ENCODE results near the gene SBF1.

SBF1 gene

DNA sequence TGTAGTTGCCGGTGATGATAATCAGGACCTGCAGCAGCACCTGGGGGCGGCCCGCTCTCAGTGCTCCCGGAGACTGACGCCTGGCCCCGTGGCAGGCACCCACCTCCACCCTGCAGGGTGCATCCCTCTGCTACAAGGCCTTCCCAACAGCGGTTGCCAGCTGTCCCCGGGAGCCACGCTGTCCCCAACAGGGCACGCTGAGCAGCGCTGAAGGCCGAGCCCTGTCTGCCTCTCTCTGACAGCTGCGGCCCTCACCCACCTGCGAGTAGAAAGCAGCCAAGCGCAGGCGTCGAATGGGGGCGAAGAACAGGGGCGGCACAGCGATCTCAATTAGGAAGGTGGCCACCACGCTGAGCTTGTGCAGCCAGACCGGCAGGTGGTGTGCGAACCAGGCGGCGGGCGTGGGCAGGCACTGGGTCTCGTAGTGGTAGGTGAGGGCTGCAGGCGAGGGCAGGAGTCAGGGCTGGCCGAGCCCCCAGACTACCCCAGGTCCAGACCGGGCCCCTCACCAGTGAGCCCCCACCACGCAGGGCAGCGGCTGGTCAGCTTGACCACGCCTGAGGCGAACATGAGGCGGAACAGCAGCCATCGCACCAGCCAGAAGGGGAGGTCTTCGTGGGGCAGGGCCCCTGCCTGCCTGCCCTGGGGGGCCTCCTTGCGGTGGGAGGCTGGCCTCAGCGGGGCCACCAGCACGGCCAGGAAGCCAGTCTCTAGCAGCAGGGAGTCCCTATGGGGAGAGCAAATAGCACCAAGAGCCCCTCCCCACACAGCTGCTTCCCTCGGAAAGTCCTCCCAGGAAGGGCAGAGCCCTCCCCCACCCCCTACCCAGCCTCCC lies 31.2 kb upstream of the SBF1 start:
- DNase-seq (ENCODE audit: low read depth): no peak

DNA sequence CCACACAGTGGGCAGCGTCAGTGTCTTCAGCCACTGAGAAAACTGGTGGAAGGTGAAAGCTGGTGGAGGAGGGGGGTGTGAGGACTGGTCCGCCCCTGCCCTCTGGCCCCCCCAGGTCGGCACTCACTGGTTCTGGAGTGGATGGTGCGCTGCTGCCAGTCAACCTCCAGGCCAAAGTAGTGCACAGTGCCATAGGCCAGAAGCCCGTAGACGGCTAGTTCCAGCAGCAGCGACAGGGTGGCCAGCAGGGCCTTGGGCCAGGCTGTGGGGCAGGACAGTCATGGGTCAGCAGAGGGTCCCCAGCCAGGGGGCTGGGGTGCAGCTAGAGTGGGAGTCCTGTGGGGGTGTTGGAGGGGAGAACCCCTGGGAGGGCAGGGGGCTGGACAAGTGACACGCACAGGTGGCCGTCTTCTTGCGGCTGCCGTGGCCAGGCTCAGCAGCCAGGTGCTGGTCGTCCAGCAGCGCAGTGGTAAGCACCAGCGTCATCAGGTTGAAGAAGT lies 30.5 kb upstream of the SBF1 start:
- no peak for DNase-seq (ENCODE audit: low read depth)

DNA sequence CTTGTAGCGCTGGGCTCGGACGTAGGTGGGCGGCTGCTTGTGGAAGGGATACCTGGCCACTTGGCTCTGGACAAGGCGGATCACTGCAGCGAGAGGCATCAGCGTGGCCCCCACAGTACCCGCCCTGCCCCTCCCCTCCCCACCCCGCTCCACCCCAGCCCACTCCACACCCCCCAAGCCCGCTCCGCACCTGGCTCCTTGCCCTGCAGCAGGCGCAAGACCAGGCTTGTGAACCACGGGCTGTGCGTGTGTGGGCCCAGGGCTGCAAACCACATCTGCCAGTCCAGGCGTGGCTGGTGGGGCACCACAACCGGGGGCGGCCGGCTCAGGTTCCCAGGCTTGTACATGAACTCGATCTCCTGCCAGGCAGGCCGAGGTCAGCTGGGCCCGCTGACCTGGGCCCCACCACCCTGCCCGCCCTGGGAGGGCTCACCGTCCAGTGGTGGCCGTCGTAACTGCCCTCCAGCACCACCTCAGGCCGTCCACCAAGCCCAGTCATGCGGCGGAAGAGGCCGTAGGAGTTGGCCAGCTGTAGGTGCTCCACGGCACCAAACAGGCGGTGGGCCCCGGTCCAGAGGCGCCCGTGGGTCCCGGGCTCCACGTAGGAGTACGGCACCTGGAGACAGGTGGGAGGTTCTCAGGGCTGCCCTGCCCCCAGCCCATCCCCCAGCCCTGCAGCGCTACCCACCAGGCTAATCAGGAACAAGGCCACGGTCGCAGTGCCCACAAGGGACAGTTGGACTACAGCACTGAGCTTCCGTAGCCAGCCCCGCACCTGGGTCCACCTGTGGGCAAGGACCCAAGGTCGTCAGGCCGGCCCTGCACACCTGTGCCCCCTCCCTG lies 29.8 kb upstream of the SBF1 start:
- no peak for DNase-seq (ENCODE audit: low read depth)

DNA sequence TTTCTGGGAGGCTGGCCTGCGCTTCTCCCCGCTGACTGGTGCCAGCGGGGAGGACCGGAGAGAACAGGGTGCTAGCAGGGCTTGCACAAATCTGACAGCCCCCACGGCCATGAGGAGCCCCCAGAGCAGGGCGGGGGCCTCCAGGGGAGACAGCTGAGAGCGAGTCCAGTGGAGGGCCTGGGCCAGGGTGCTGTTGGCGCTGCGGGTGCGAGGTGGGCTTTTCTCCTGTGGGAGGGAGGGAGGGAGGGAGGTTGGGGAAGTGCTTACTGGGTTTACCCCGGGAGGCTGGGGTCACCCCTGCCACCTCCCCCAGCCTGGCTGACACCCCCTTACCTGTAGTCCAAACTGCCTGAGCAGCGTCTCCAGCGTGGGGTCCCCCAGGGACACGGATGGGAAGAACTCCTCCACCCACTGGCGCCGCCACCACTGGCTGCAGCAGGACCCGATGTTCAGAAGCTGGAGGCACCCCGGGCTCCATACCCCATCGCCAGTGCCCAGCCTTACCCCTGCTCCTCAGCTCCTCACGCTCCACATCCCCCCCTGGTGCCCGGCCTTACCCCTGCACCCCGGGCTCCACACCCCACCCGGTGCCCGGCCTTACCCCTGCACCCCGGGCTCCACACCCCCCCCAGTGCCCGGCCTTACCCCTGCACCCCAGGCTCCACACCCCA lies 28.8 kb upstream of the SBF1 start:
- no peak for DNase-seq (ENCODE audit: low read depth)

DNA sequence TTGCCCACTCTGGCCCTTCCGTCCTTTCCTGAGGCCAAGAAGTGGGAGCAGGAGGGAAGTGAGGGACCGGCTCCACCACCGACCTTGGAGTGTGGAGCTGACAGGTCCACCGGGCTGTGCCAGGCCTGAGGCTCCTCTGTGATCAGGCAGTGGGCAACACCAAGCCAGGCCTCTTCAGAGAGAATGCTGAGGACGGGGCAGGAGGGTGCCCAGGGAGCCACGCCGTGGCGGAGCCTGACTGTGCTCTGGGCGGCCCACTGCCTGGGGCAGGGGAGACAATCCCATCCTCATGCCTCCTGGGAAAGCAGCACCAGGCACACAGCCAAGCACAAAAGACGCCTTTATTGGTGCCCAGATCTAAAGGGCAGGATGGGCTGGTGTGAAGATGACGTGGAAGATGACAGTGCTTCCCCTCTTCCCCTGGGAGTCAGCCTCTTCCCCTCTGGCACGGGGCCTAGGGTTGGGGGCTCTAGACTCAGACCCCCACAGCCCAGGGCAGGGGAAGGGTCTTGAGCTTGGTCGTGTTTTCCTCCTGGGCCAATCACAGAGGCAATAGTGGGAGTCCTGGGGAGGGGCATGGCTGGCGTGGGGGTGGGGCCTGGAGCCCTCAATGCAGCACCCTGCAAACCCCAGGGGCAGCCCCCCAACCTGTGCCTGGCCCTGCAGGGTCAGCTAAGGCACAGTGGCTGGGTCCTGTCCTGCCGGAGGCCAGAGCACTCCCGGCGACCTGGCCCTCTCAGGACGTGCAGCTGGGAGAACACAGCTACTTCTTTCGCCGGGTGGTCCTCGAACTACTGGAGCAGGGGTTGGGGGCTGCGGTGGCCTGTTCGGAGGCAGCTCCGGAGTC lies 28.0 kb upstream of the SBF1 start:
- no peak for DNase-seq (ENCODE audit: low read depth)

DNA sequence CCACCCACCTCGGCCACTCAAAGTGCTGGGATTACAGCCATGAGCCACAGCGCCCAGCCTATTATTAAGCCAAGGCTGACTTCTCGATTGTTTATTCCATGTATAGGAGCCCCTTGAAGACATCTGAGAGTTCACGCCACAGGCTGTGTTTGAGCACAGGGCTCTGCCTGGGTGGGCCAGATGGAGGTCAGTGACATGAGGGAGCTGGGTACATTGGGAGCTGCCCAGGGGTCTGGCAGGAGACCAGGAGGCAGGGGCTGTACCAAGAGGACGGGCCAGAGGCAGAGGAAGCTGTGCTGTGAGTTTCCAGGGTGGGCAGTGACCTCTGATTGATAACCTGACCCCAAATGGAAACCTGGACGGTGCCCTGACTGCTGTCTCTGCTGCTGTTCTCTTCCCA lies 27.3 kb upstream of the SBF1 start:
- DNase-seq (ENCODE audit: low read depth): no peak

DNA sequence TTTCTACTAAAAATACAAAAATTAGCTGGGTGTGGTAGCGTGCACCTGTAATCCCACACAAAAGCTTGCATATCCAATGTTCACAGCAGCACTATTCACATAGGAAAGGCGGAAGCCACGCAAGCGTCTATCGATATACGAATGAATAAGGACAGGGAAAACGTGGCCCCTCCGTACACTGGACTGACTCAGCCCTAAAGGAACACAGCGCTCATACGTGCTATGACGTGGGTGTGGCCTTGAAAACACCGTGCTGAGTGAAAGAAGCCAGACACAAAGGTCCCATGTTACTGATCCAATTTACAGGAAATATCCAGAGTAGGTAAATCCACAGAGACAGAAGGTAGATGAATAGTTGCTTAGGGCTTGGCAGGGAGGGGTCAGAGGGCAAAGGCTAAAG lies 25.6 kb upstream of the SBF1 start:
- no peak for DNase-seq (ENCODE audit: low read depth)

DNA sequence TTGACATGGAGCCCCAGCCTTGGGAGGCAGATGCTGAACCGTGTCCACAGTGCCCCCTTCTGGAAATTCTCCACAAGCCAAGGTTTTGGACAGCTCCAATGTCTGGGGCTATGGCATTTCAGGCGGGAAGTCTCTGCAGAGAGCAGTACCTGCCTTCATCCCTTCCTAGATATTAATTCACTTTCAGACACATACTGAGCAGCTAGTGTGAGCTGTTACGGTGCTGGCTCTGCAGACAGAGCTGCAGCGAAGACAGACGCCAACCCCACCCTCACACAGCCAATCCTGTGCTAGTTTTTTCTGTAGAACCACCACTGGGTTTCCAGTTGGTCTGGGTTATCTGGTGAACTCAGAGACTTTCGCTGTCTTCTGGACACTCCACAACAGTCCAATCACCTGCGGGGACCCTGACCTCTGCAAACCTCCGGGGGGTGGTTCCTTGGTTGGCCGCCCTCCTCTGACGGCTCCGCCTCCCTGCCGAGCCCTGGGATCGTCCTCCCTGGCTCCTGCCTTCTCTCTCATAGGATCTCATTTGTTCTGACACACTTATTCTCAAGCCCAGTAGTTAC lies 23.6 kb upstream of the SBF1 start:
- peak; percentile 66 for DNase-seq (ENCODE audit: low read depth)

DNA sequence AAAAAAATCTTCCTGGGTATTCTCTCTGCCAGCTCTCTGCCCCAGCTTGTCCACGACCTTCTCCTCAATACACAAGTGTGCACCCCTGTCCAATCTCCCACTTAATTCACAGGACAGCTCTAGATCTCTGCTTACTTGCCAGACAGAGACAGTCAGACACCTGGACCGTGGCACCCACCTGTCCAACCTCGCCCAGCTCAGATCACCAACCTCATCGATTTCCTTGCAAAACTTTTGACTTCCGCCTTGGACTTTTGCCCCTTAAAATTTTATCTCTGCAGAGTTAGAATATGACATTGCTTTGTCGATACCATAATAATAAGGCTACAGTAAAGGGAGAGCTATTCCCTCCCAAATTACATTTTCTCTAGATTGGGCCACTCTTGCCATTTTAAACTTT lies 22.3 kb upstream of the SBF1 start:
- DNase-seq (ENCODE audit: low read depth): no peak

DNA sequence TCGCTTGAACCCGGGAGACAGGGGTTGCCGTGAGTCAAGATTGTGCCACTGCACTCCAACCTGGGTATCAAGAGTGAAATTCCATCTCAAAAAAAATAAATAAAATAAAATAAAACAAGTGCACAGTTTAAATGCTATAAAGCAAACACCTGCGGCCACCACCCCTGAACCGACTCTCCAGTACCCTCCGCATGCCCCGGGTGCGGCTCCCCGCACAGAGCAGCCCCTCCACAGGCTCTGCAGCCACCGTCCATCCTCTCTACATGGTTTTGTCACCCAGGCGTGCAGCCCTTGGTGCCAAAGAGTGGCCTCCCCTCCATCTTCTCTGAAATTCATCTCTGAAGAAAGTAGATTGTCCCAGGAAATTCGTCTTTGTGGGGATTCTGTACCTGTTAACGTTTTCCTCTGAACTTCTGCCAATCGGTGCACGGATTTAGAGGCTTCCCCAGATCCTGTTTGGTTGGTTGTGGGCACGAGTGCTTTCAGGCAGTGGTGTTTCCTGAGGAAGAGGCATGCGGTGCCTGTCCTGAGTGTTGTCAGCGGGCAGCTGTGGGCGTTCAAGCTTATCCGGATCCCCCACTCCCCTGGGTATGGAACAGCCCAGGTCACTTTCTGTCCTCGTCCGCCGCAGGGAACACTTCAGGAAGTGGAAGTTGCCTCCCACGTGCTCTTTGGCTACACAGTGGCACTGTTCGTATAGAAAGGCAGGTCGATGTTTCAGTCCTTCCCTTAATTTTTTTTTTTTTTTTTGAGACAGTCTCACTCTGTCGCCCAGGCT lies 15.9 kb upstream of the SBF1 start:
- no peak for DNase-seq (ENCODE audit: low read depth)

DNA sequence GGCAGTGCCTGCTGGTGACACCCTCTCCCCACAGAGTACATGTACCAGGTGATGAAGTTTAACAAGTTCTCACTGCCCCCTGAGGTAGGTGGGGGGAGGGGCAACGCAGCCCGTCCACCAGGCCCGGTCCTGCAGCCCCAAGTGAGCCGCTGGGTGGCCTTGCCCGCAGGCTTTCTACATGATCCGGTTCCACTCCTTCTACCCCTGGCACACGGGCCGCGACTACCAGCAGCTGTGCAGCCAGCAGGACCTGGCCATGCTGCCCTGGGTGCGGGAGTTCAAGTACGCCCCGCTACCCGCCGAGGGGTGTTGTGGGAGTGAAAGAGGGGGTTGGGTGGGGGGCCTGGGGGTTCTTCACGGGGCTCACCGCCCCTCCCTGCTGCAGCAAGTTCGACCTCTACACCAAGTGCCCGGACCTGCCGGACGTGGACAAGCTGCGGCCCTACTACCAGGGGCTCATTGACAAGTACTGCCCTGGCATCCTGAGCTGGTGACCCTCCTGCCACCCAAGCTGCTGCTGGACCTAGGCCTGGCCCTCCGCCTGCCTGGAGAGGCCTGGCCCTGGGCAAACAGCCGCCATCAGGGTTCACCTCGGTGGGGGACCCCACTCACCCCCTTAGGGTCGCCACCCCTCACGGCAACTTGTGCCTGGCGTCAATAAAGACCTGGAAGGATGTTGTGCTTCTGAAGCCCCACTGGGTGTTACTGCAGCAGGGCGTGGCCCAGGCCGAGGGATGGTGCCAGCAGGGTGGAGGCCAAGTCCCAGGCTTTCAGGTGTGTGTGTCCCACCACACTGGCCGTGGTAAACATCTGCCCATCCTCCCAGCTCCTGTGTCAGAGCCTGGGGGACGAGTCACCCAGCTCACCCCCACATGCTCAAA lies 14.8 kb upstream of the SBF1 start:
- no peak for DNase-seq (ENCODE audit: low read depth)

DNA sequence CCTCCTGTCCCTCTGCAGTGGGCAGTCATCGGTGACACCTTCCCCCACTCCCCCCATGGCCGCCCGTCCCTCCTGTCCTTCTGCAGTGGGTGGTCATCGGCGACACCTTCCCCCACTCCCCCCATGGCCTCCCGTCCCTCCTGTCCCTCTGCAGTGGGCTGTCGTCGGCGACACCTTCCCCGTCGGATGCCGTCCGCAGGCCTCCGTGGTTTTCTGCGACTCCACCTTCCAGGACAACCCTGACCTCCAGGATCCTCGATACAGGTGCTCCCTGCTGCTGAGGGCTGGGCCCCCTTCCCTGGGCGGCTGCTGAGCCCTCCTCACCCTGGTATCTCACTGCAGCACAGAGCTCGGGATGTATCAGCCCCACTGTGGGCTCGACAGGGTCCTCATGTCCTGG lies 14.1 kb upstream of the SBF1 start:
- DNase-seq (ENCODE audit: low read depth): no peak

DNA sequence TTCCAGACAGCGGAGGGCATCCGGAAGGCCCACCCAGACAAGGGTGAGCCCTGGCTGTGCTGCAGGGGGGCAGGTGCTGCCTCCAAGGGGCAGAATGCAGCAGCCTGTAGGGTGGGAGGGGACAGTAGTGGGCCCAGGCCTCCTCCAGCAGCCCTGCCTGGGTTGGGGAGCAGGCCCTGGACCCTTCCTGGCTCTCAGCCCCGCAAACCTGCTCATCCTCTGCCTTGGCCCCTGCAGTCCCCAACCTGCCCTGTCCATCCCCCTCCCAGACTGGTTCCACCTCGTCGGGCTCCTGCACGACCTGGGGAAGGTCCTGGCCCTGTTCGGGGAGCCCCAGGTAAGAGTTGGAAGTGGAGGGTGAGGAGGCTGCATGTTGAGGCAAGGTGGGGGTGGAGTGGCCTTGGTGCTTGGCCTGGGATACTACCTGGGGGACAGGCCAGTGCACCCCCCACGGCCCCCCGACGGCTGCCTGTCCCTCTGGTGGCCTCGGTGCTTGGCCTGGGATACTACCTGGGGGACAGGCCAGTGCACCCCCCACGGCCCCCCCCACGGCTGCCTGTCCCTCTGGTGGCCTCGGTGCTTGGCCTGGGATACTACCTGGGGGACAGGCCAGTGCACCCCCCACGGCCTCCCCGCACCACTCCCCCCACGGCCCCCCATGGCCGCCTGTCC lies 13.3 kb upstream of the SBF1 start:
- DNase-seq (ENCODE audit: low read depth): no peak

DNA sequence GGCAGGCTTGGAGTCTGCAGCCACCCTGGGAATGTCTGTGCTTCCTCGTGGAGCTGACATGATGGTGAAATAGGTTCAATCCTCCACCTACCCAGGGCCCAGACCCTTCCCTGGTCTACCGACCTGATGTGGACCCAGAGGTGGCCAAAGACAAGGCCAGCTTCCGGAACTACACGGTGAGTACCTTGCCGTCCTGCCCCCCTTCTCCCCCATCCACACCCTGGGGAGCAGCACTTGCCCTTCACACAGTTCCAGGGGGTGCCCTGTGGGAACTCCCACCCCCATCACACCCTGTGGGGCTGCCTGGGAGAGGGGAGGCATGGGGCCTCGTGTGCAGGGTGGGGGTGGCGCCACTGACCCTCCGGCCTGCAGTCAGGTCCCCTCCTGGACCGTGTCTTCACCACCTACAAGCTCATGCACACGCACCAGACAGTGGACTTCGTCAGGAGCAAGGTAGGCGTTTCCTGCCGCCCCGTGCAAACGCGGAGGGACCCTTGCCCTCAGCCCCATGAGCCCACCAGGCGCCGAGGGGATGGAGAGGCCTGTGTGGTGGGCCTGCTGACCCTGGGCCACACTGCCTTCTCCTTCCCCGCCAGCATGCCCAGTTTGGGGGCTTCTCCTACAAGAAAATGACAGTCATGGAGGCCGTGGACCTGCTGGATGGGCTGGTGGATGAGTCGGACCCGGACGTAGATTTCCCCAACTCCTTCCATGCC lies 12.6 kb upstream of the SBF1 start:
- no peak for DNase-seq (ENCODE audit: low read depth)

DNA sequence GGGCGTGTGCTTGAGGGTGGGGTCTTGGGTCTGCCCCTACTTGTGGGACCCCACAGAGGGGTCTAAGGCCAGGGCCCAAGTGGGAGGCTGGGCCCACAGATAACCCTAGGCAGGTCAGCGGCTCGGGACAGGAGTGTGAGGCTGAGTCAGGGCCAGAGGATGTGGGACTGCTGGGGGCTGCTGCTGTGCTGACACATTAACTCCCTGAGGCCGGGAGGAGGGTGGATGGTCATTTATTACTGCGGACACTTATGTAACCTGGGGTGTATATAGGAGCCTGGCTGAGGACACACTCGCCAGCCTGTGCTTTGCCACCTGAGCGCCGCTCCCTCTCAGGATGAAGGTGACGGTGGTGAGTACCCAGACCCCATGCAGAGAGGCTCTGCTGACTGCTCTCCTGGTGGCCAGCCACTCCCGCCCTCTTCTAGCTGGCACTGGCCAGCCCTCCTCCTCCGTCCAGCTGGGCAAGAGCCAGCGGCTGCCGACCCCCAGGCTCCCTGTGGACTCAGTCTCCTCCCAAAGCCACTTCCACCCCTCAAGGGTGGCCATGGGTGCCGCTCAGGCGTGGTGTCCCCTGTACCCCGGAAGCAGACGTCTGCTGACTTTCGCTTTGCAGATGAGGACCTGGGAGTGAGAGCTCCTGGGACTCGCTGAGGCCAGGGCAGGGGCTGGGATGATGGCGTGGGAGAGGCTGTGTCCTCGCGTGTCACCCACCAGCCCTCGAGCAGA lies 11.9 kb upstream of the SBF1 start, which contains the start of gene MIOX:
TSS of gene MIOX (plus strand) at position 299 of the 729 bp plus-strand sequence. CDS start at position 338, 39 bp downstream.
- no peak for DNase-seq (ENCODE audit: low read depth)

DNA sequence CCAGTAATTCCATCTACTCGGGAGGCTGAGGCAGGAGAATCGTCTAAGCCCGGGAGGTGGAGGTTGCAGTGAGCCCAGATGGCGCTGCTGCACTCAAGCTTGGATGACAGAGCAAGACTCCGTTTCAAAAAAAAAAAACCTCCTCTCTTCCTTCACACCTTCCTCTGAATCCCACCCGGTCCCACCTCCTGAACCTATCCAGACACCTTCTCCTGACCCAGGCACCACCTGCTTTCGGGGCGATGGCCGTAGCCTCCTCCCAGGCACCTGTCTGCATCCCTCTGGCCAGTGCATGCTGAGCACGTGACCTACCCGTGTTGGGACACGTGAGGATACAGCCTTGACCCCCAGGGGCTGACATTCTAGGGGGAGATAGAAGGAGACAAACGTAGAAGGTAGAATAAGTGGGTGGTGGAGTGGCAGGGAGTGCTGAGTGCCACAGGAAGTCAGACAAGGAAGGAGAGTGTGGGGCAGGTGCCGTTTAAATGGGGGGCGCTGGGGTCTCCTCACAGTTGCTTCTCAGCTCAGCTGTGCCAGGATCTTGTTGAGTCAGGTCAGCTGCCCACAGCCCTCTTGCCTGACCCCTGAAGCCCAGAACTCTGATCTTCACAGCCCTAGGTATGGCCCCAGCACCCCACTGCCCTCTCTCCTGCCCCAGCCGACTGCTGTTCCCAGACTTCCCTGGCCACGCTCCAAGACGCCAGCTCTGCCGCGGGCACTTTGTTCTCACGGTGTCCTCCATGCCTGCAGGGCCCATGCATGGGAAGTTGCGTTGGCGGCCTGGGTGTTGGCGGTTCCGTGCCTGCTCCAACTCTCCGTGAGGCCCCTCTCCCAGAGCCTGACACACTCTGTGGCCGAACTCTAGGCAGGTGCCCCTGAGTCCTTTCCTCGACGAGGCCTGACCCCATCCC lies 10.6 kb upstream of the SBF1 start:
- no peak for DNase-seq (ENCODE audit: low read depth)
